Measurements from ENCODE around the gene GPATCH2. TPM values are rescaled to one million over a fixed set of nuclear protein-coding genes. Genes with fewer than 3 reads are reported as not detected.

The GPATCH2 gene
- polyA plus RNA-seq, 1 experiment, result 2.7 TPM

DNA sequence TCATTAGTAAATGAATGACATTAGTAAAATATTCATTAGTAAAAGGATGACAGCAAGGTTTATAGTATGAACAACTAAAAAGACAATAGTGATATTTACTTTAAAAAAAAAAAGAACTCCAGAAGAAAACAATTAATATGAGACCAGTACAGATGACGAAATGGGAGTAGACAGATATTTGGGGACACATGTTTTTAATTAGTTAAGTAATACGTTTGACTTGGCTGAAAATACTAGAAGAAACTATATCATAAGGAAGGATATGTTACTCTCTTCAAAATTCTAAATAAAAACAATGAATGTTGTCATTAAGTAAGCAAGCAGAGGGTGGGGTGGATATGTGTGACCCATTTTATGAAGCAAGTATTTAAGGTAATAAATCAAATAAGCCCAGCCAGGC, 61.9 kb downstream of the GPATCH2 start:
- no peaks in the 10 kb centered on the region for H3K27me3 ChIP-seq (ENCODE audit: control insufficient read depth, insufficient read depth, low read length)
- TF ChIP-seq, protein P1, sequence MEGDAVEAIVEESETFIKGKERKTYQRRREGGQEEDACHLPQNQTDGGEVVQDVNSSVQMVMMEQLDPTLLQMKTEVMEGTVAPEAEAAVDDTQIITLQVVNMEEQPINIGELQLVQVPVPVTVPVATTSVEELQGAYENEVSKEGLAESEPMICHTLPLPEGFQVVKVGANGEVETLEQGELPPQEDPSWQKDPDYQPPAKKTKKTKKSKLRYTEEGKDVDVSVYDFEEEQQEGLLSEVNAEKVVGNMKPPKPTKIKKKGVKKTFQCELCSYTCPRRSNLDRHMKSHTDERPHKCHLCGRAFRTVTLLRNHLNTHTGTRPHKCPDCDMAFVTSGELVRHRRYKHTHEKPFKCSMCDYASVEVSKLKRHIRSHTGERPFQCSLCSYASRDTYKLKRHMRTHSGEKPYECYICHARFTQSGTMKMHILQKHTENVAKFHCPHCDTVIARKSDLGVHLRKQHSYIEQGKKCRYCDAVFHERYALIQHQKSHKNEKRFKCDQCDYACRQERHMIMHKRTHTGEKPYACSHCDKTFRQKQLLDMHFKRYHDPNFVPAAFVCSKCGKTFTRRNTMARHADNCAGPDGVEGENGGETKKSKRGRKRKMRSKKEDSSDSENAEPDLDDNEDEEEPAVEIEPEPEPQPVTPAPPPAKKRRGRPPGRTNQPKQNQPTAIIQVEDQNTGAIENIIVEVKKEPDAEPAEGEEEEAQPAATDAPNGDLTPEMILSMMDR (IDR thresholded peaks at IDR 0.05; ENCODE audit: insufficient read depth, low read depth, low read length), result no peak
- ChIA-PET POLR2A (no interaction called here), CTCF (interaction anchor here (0.5 kb wide), 1 partner anchor 17 kb away, joined by 3 read pairs; no protein-coding TSS in a partner anchor)
- H3K36me3 ChIP-seq (ENCODE audit: control insufficient read depth, insufficient read depth, low read length), result no peaks in the 10 kb centered on the region
- H3K4me3 ChIP-seq (ENCODE audit: low read depth, low read length), result no peak overlapping the region
- DNase-seq (ENCODE audit: low read depth), result no peak

DNA sequence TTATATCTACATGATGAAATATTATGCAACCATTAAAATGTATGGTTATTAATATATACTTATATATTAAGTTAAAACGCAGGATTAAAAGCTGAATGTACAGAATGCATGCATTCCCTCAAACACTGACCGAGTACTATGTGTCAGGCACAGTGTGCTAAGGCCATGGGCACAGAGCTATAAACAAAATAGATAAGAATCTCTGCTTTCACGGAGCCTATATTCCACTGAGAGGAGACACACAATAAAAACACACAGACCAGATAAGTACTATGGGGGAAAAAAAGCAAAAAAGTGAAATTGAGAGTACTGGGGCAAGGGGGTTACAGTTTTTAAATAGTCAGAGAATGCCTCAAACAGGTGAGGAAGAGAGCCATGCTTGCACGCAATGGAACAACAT, 62.7 kb downstream of the GPATCH2 start:
- no peak for DNase-seq (ENCODE audit: low read depth)

DNA sequence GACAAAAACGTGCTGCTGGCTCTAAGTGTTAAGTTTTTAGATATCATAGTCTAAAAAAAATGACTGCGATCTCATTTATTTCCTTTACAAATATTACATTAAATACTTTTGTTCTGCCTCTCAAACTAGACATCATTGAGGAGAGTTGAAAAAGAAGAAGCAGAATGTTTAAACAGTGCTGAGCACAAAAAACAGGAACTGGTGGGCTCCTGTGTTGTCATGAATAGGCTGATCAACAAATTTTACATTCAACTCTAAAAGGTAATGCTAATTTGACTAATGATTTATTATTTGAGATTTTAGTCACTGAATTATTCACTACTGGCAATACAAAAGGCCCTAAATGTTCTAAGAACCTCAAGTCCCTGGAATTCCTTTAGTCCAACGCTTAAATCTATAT, 66.1 kb downstream of the GPATCH2 start:
- TF ChIP-seq, protein P1 (IDR thresholded peaks at IDR 0.05; ENCODE audit: insufficient read depth, low read depth, low read length), result no peak
- Histone ChIP-seq H3K36me3 (ENCODE audit: control insufficient read depth, insufficient read depth, low read length) (no peaks in the 10 kb centered on the region), H3K27me3 (ENCODE audit: control insufficient read depth, insufficient read depth, low read length) (no peaks in the 10 kb centered on the region), H3K4me3 (ENCODE audit: low read depth, low read length) (no peak overlapping the region)
- no peak for DNase-seq (ENCODE audit: low read depth)
- POLR2A ChIA-PET, result no interaction called here
- CTCF ChIA-PET, result no interaction called here

More for the DNA sequence above, 62.7 kb downstream of the GPATCH2 start:
- no peaks in the 10 kb centered on the region for H3K36me3 ChIP-seq (ENCODE audit: control insufficient read depth, insufficient read depth, low read length)
- H3K27me3 ChIP-seq (ENCODE audit: control insufficient read depth, insufficient read depth, low read length), result no peaks in the 10 kb centered on the region
- H3K4me3 ChIP-seq (ENCODE audit: low read depth, low read length), result no peak overlapping the region
- CTCF ChIA-PET, result interaction anchor here (0.6 kb wide), 1 partner anchor 1459 kb away, joined by 3 read pairs; no protein-coding TSS in a partner anchor
- POLR2A ChIA-PET, result no interaction called here
- TF ChIP-seq, protein P1 (IDR thresholded peaks at IDR 0.05; ENCODE audit: insufficient read depth, low read depth, low read length), result no peak

DNA sequence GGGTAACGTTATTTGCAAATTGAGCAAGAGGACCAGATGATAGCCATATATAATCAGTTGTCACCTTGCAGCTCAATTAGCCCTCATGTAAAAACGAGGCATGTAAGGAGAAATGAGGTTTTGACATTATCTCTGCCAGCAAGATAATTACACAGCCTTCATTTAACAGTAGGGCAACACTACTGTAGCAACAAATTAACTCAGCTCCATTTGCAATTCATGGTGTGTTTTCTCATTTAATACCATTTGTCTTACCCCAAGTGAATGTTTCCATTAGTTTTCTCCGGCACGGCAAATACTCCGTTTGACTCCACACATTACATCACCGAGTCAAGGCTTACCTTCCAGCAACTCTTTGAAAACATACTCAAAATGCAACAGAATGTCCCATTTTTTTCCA, 66.7 kb downstream of the GPATCH2 start:
- ChIA-PET CTCF (no interaction called here), POLR2A (no interaction called here)
- Histone ChIP-seq H3K36me3 (ENCODE audit: control insufficient read depth, insufficient read depth, low read length) (no peaks in the 10 kb centered on the region), H3K4me3 (ENCODE audit: low read depth, low read length) (no peak overlapping the region), H3K27me3 (ENCODE audit: control insufficient read depth, insufficient read depth, low read length) (no peaks in the 10 kb centered on the region)
- no peak for DNase-seq (ENCODE audit: low read depth)
- TF ChIP-seq, protein P1 (IDR thresholded peaks at IDR 0.05; ENCODE audit: insufficient read depth, low read depth, low read length), result no peak

DNA sequence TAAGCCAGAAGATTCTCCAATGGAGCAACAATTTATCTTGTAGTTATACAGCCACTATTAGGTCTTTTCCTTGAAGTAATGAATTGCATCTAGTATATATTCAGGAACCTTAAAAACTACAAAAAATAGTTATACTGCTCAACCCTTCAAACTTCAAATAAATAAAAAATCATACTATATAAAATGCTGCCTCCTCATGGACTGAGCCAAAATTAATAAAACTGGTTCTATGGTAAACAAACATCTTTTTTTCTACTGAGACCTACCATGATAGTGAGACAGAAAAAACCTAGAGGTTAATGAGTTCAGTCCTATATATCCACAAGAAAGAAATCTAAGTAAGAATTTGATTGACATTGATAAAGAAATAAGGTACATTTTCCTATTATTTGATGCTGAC, 67.7 kb downstream of the GPATCH2 start:
- Histone ChIP-seq H3K27me3 (ENCODE audit: control insufficient read depth, insufficient read depth, low read length) (no peaks in the 10 kb centered on the region), H3K4me3 (ENCODE audit: low read depth, low read length) (no peak overlapping the region), H3K36me3 (ENCODE audit: control insufficient read depth, insufficient read depth, low read length) (no peaks in the 10 kb centered on the region)
- TF ChIP-seq, protein P1 (IDR thresholded peaks at IDR 0.05; ENCODE audit: insufficient read depth, low read depth, low read length), result no peak
- POLR2A ChIA-PET, result interaction anchor here (0.6 kb wide), 2 partner anchors 23 to 64 kb away, joined by 3 read pairs; no protein-coding TSS in a partner anchor
- no peak for DNase-seq (ENCODE audit: low read depth)
- CTCF ChIA-PET, result no interaction called here
